Effector memory CD4-positive, alpha-beta T cell (primary cell): ENCODE data around the gene VWA8.
"Not testable (repeated sequence)": the region's sequence is repeated elsewhere in the genome, so short reads cannot be mapped to it uniquely, and the experiment has no call there.

Experiments
- DNase-seq, 3 donors: peaks; one replicate each; pipeline ENCODE4 v3.0.0-alpha.2; 2020
- H3K27ac ChIP-seq: 2 replicates; pipeline ENCODE4 v1.7.0; 2013; ENCODE audit warnings: mild to moderate bottlenecking, low read length, moderate library complexity; ENCODE audit not compliant: insufficient read depth, poor library complexity, severe bottlenecking
- H3K27me3 ChIP-seq: replicated peaks from 2 replicates; pipeline ENCODE4 v1.7.0; 2013; ENCODE audit warnings: mild to moderate bottlenecking, low read length; ENCODE audit not compliant: insufficient read depth, control insufficient read depth, poor library complexity, severe bottlenecking
- H3K36me3 ChIP-seq: 2 replicates; pipeline ENCODE4 v1.7.0; 2013; ENCODE audit warnings: mild to moderate bottlenecking, low read length, moderate library complexity; ENCODE audit not compliant: control insufficient read depth, insufficient read depth
- H3K4me1 ChIP-seq: 2 replicates; pipeline ENCODE4 v1.7.0; 2013; ENCODE audit warnings: low read length, mild to moderate bottlenecking; ENCODE audit not compliant: control insufficient read depth, insufficient read depth, poor library complexity, severe bottlenecking
- H3K4me3 ChIP-seq: 2 replicates; pipeline ENCODE4 v1.7.0; 2013; ENCODE audit warnings: low read length, low read depth, mild to moderate bottlenecking; ENCODE audit not compliant: insufficient read depth, poor library complexity, severe bottlenecking
- H3K9me3 ChIP-seq: 2 replicates; pipeline ENCODE4 v1.7.0; 2013; ENCODE audit warnings: mild to moderate bottlenecking, low read length, moderate library complexity; ENCODE audit not compliant: control insufficient read depth

VWA8 gene

DNA sequence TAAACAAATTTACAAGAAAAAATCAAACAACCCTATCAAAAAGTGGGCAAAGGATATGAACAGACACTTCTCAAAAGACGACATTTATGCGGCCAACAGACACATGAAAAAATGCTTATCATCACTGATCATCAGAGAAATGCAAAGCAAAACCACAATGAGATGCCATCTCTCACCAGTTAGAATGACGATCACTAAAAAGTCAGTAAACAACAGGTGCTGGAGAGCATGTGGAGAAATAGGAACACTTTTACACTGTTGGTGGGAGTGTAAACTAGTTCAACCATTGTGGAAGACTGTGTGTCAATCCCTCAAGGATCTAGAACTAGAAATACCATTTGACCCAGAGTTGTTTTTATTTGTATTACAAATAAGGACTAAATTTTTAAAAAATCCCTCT is 215.4 kb downstream of the VWA8 start:
- H3K4me1 ChIP-seq, H3K36me3 ChIP-seq, H3K27ac ChIP-seq, H3K9me3 ChIP-seq, H3K4me3 ChIP-seq, H3K27me3 ChIP-seq, DNase-seq: not testable (repeated sequence)

DNA sequence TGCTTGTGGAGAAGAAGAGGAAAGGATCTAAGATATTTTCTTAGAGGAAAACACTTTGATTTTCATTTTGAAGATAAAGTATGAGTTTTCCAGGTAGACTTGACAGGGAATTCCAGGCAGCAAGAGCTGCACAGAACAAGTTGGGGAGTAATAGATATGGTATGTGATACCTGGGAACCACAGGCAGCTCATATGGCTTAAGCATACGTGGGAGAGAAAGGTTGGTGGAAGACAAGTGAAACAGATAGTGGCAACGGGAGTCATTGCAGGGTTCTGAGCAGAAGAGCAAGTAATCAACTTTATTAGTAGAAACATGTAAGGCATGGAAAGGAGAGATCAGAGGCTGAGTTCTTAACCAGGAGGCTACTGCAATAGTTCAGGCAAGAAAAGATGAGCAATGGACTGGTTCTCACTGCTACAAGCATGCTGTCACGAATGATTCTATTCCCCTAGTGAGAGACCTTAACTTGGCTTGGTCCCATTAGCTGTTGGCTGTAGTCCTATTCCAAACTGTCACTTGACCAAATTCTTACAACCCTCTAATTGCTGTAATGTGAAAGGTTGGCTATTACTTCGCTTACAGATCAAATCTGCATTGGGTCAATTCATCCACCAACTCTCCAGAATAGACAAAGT is 217.9 kb downstream of the VWA8 start:
- Histone ChIP-seq H3K27ac (no peak overlapping the region), H3K36me3 (peaks cover 5% of the 10 kb centered on the region), H3K4me1 (no peaks in the 10 kb centered on the region), H3K27me3 (no peaks in the 10 kb centered on the region), H3K9me3 (no peaks in the 10 kb centered on the region), H3K4me3 (no peak overlapping the region)
- DNase-seq: no peak

GRCh38 chr13:41740479-41740878 is 220.4 kb downstream of the VWA8 start:
- Histone ChIP-seq H3K27me3 (no peaks in the 10 kb centered on the region), H3K4me3 (no peak overlapping the region), H3K4me1 (no peaks in the 10 kb centered on the region), H3K36me3 (peaks cover 5% of the 10 kb centered on the region), H3K27ac (no peak overlapping the region), H3K9me3 (no peaks in the 10 kb centered on the region)
- no peak for DNase-seq

GRCh38 chr13:41722684-41723535 is 238.0 kb downstream of the VWA8 start:
- no peak overlapping the region for H3K4me3 ChIP-seq

GRCh38 chr13:41720839-41721561 is 239.9 kb downstream of the VWA8 start:
- peaks cover 21% of the 10 kb centered on the region for H3K36me3 ChIP-seq
- no peak overlapping the region for H3K27ac ChIP-seq
- no peaks in the 10 kb centered on the region for H3K4me1 ChIP-seq
- no peak for DNase-seq
- H3K4me3 ChIP-seq: no peak overlapping the region
- no peaks in the 10 kb centered on the region for H3K9me3 ChIP-seq
- H3K27me3 ChIP-seq: no peaks in the 10 kb centered on the region

More at GRCh38 chr13:41722684-41723535, 238.0 kb downstream of the VWA8 start:
- no peaks in the 10 kb centered on the region for H3K27me3 ChIP-seq
- H3K9me3 ChIP-seq: no peaks in the 10 kb centered on the region
- peaks cover 21% of the 10 kb centered on the region for H3K36me3 ChIP-seq
- no peak overlapping the region for H3K27ac ChIP-seq
- no peak for DNase-seq
- H3K4me1 ChIP-seq: no peaks in the 10 kb centered on the region

DNA sequence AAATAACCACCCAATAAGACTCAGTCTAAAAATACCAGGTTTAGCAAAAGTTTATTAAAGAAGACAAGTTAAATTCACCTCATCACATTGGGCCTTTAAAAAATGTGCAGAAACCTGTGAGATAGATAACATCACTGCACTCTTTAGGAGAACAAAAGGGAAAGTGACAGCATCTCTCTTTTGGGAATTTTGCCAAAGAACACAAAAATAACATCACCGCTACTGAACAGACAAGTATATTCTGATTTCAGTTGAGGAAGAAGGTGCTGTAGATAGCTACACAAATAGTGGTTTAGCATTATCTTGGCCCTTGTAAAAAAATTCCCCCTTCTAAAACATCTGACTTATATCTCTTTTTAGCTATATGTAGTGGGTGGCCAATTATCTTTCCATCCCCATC is 244.7 kb downstream of the VWA8 start:
- no peaks in the 10 kb centered on the region for H3K4me1 ChIP-seq
- no peaks in the 10 kb centered on the region for H3K9me3 ChIP-seq
- peaks cover 10% of the 10 kb centered on the region for H3K36me3 ChIP-seq
- no peak overlapping the region for H3K27ac ChIP-seq
- DNase-seq: no peak
- H3K27me3 ChIP-seq: no peaks in the 10 kb centered on the region
- no peak overlapping the region for H3K4me3 ChIP-seq

- H3K9me3 ChIP-seq: no peaks in the 10 kb centered on the region
- no peaks in the 10 kb centered on the region for H3K27me3 ChIP-seq
- H3K4me3 ChIP-seq: no peak overlapping the region
- no peak for DNase-seq
- no peaks in the 10 kb centered on the region for H3K36me3 ChIP-seq
- no peak overlapping the region for H3K27ac ChIP-seq
- H3K4me1 ChIP-seq: no peaks in the 10 kb centered on the region
Measured at GRCh38 chr13:41713405-41713804, 247.5 kb downstream of the VWA8 start.

GRCh38 chr13:41710771-41711170 is 250.1 kb downstream of the VWA8 start:
- DNase-seq: no peak
- no peaks in the 10 kb centered on the region for H3K27me3 ChIP-seq
- H3K27ac ChIP-seq: no peak overlapping the region
- H3K4me1 ChIP-seq: no peaks in the 10 kb centered on the region
- no peaks in the 10 kb centered on the region for H3K9me3 ChIP-seq
- H3K36me3 ChIP-seq: no peaks in the 10 kb centered on the region
- no peak overlapping the region for H3K4me3 ChIP-seq

GRCh38 chr13:41709511-41709910 is 251.4 kb downstream of the VWA8 start:
- Histone ChIP-seq H3K27me3 (no peaks in the 10 kb centered on the region), H3K4me3 (no peak overlapping the region), H3K36me3 (no peaks in the 10 kb centered on the region), H3K9me3 (no peaks in the 10 kb centered on the region), H3K4me1 (no peaks in the 10 kb centered on the region), H3K27ac (no peak overlapping the region)
- DNase-seq: no peak

GRCh38 chr13:41708713-41709112 is 252.2 kb downstream of the VWA8 start:
- no peak overlapping the region for H3K4me3 ChIP-seq
- no peaks in the 10 kb centered on the region for H3K9me3 ChIP-seq
- H3K36me3 ChIP-seq: no peaks in the 10 kb centered on the region
- H3K4me1 ChIP-seq: no peaks in the 10 kb centered on the region
- H3K27me3 ChIP-seq: no peaks in the 10 kb centered on the region
- no peak overlapping the region for H3K27ac ChIP-seq
- DNase-seq: no peak
